H1 (cell line): Measurements from ENCODE around the gene SIK3. TPM values are rescaled to one million over a fixed set of nuclear protein-coding genes. Genes with fewer than 3 reads are reported as not detected.

Source experiments
- CTCF ChIA-PET: fragments of 300-600 bp; sonication (Branson Sonifier 250); formaldehyde crosslinking; loops from one replicate; lab custom pipeline; 2021; ENCODE audit not compliant: partially characterized antibody; lab: Charles Lee
- POLR2A ChIA-PET: fragments of 300-600 bp; sonication (Branson Sonifier 250); formaldehyde crosslinking; loops from one replicate; lab custom pipeline; 2021; ENCODE audit warnings: inconsistent platforms; ENCODE audit not compliant: partially characterized antibody; lab: Charles Lee
- DNase-seq, 2 experiments: peaks; one replicate each; pipeline versions ENCODE4 v3.0.0 to v3.0.0-alpha.2; 2010 to 2022; ENCODE audit warnings: low spot score in 2 of 2, low read depth in 1 of 2, mixed read lengths in 1 of 2
- FAIRE-seq: peaks from 2 replicates; lab custom pipeline; 2011; peaks lifted over from hg19 to GRCh38; lab: Jason Lieb, UNC
- H2AFZ ChIP-seq: 2 replicates; pipeline ENCODE4 v1.8.1; 2012; ENCODE audit warnings: low read length, inconsistent platforms
- H2AK5ac ChIP-seq: 2 replicates; pipeline ENCODE4 v1.6.1; 2013; ENCODE audit warnings: low read depth, low read length
- H2BK120ac ChIP-seq: replicated peaks from 2 replicates; pipeline ENCODE3; 2013; ENCODE audit warnings: low read depth, low read length, inconsistent platforms
- H2BK12ac ChIP-seq: 2 replicates; pipeline ENCODE4 v1.6.1; 2013; ENCODE audit warnings: low read depth, low read length
- H2BK15ac ChIP-seq: 2 replicates; pipeline ENCODE4 v1.6.1; 2013; ENCODE audit warnings: low read length
- H2BK20ac ChIP-seq: 2 replicates; pipeline ENCODE4 v1.6.1; 2013; ENCODE audit warnings: low read length
- H2BK5ac ChIP-seq: 2 replicates; pipeline ENCODE4 v1.6.1; 2013; ENCODE audit warnings: low read depth, low read length
- H3K14ac ChIP-seq: 2 replicates; pipeline ENCODE4 v1.6.1; 2013; ENCODE audit warnings: inconsistent platforms; ENCODE audit not compliant: insufficient read length
- H3K18ac ChIP-seq: 2 replicates; pipeline ENCODE4 v1.6.1; 2013; ENCODE audit warnings: low read length; ENCODE audit errors: extremely low read depth
- H3K23ac ChIP-seq: 2 replicates; pipeline ENCODE4 v1.6.1; 2013; ENCODE audit warnings: inconsistent platforms; ENCODE audit not compliant: insufficient read length
- H3K23me2 ChIP-seq: 2 replicates; pipeline ENCODE4 v1.6.1; 2013; ENCODE audit warnings: low read depth, low read length
- H3K27ac ChIP-seq: 2 replicates; pipeline ENCODE4 v1.6.1; 2011; ENCODE audit warnings: low read depth, low read length, inconsistent platforms
- H3K27me3 ChIP-seq, 4 experiments: replicated peaks in 1 of 4; 1 replicate in 1 of 4; 2 replicates in 3 of 4; pipeline versions ENCODE4 v1.6.1 to v1.8.1; 2011 to 2013; ENCODE audit warnings: low read length in 3 of 4, mild to moderate bottlenecking in 3 of 4, inconsistent platforms in 2 of 4, mixed read lengths in 2 of 4, moderate library complexity in 1 of 4; ENCODE audit not compliant: control insufficient read depth in 3 of 4, insufficient read depth in 3 of 4; ENCODE audit errors: extremely low read depth in 1 of 4
- H3K36me3 ChIP-seq, 4 experiments: 2 replicates each; pipeline versions ENCODE4 v1.6.1 to v1.8.1; 2011 to 2013; ENCODE audit warnings: mild to moderate bottlenecking in 4 of 4, low read length in 3 of 4, moderate library complexity in 2 of 4, control low read depth in 1 of 4, inconsistent platforms in 1 of 4; ENCODE audit not compliant: insufficient read depth in 4 of 4, control insufficient read depth in 2 of 4
- H3K4ac ChIP-seq: replicated peaks from 2 replicates; pipeline ENCODE3; 2013; ENCODE audit warnings: low read length, low read depth, mixed read lengths, inconsistent platforms; ENCODE audit not compliant: insufficient read length
- H3K4me1 ChIP-seq, 4 experiments: replicated peaks in 1 of 4; 1 replicate in 1 of 4; 2 replicates in 3 of 4; pipeline versions ENCODE4 v1.6.1 to v1.8.1; 2011 to 2013; ENCODE audit warnings: low read length in 3 of 4, inconsistent platforms in 2 of 4, mixed read lengths in 1 of 4; ENCODE audit not compliant: insufficient read depth in 4 of 4, control insufficient read depth in 3 of 4
- H3K4me2 ChIP-seq, 2 experiments: 2 replicates each; pipeline versions ENCODE4 v1.6.1 to v1.8.1; 2011 to 2013; ENCODE audit warnings: low read depth in 2 of 2, low read length in 2 of 2, control low read depth in 1 of 2, inconsistent platforms in 1 of 2, mild to moderate bottlenecking in 1 of 2; ENCODE audit not compliant: insufficient read depth in 1 of 2
- H3K4me3 ChIP-seq, 4 experiments: fragments of 200-600, 300-600 bp in 1 of 4; sonication (generic), shearing (Covaris generic), sonication (Bioruptor Twin) in 1 of 4; 2 replicates each; pipeline versions ENCODE4 v1.5.1 to v1.8.1; 2011 to 2016; ENCODE audit warnings: low read length in 4 of 4, low read depth in 3 of 4, control low read depth in 2 of 4, inconsistent platforms in 2 of 4, mild to moderate bottlenecking in 2 of 4, mixed read lengths in 1 of 4, moderate library complexity in 1 of 4; ENCODE audit not compliant: insufficient read depth in 2 of 4; ENCODE audit errors: extremely low read depth in 1 of 4
- H3K56ac ChIP-seq: replicated peaks from 2 replicates; pipeline ENCODE3; 2013; ENCODE audit warnings: low read depth, mild to moderate bottlenecking, mixed read lengths, low read length, inconsistent platforms; ENCODE audit not compliant: insufficient read length
- H3K79me1 ChIP-seq: 2 replicates; pipeline ENCODE4 v1.6.1; 2013; ENCODE audit warnings: low read depth, low read length, control low read depth
- H3K79me2 ChIP-seq, 2 experiments: 2 replicates each; pipeline versions ENCODE4 v1.6.1 to v1.8.1; 2012 to 2013; ENCODE audit warnings: low read length in 2 of 2, mild to moderate bottlenecking in 2 of 2, inconsistent platforms in 1 of 2; ENCODE audit not compliant: insufficient read depth in 2 of 2, control insufficient read depth in 1 of 2
- H3K9ac ChIP-seq, 4 experiments: replicated peaks in 1 of 4; 1 replicate in 1 of 4; 2 replicates in 3 of 4; pipeline versions ENCODE4 v1.6.1 to v1.8.1; 2011 to 2013; ENCODE audit warnings: low read depth in 3 of 4, low read length in 3 of 4, control low read depth in 2 of 4, mild to moderate bottlenecking in 2 of 4, moderate library complexity in 2 of 4, inconsistent platforms in 1 of 4; ENCODE audit errors: extremely low read depth in 1 of 4
- H3K9me3 ChIP-seq, 2 experiments: 2 replicates each; pipeline versions ENCODE4 v1.6.1 to v1.8.1; 2012 to 2013; ENCODE audit warnings: mild to moderate bottlenecking in 2 of 2, moderate library complexity in 2 of 2, control low read depth in 1 of 2, inconsistent platforms in 1 of 2, low read depth in 1 of 2, low read length in 1 of 2, mixed read lengths in 1 of 2; ENCODE audit not compliant: insufficient read depth in 2 of 2
- H4K20me1 ChIP-seq, 2 experiments: replicated peaks in 1 of 2; 2 replicates each; pipeline versions ENCODE3 to v1.8.1; 2011 to 2013; ENCODE audit warnings: inconsistent platforms in 2 of 2, low read length in 2 of 2, mild to moderate bottlenecking in 1 of 2; ENCODE audit not compliant: insufficient read depth in 2 of 2, control insufficient read depth in 1 of 2
- H4K5ac ChIP-seq: 2 replicates; pipeline ENCODE4 v1.6.1; 2013; ENCODE audit warnings: low read length, low read depth, mixed read lengths, inconsistent platforms; ENCODE audit not compliant: insufficient read length
- H4K8ac ChIP-seq: 2 replicates; pipeline ENCODE4 v1.8.0; 2013; ENCODE audit warnings: mild to moderate bottlenecking, moderate library complexity, low read length, inconsistent platforms; ENCODE audit not compliant: insufficient read depth; ENCODE audit errors: extremely low read depth
- H4K91ac ChIP-seq: replicated peaks from 2 replicates; pipeline ENCODE3; 2013; ENCODE audit warnings: low read length, mixed read lengths, inconsistent platforms; ENCODE audit not compliant: insufficient read length
- CHD2 ChIP-seq: IDR thresholded peaks from 2 replicates; pipeline ENCODE4 v1.6.1; 2012; ENCODE audit warnings: low read length, improper control_type of control experiment
- GTF2F1 ChIP-seq: IDR thresholded peaks from 2 replicates; pipeline ENCODE4 v1.6.1; 2012; ENCODE audit warnings: low read depth, low read length, improper control_type of control experiment, borderline replicate concordance
- KDM1A ChIP-seq: fragments of 200-600, 300-600 bp; sonication (generic); IDR thresholded peaks from 2 replicates; pipeline ENCODE4 v1.7.1; 2016; ENCODE audit warnings: mild to moderate bottlenecking, low read length, borderline replicate concordance
- NRF1 ChIP-seq: IDR thresholded peaks from 2 replicates; pipeline ENCODE4 v1.6.1; 2011; ENCODE audit warnings: mild to moderate bottlenecking, low read depth, low read length, improper control_type of control experiment
- SAP30 ChIP-seq: fragments of 300-600 bp; sonication (generic); IDR thresholded peaks from 2 replicates; pipeline ENCODE4 v1.7.1; 2012; ENCODE audit warnings: low read length, moderate library complexity, mild to moderate bottlenecking, inconsistent platforms; ENCODE audit not compliant: insufficient read depth, insufficient replicate concordance
- SUZ12 ChIP-seq: fragments of 200-600 bp; sonication (generic); IDR thresholded peaks from 2 replicates; pipeline ENCODE4 v1.6.1; 2012; ENCODE audit warnings: mild to moderate bottlenecking, inconsistent platforms, low read length, moderate library complexity, mixed read lengths
- TAF7 ChIP-seq: optimal IDR thresholded peaks from 2 replicates; pipeline ENCODE3; 2011; ENCODE audit warnings: low read depth, mild to moderate bottlenecking, inconsistent platforms, low read length, moderate library complexity, borderline replicate concordance
- WGBS, 2 experiments: shearing (Covaris generic) in 1 of 2; methylation state at CpG; one replicate each; pipeline versions ENCODE4 v1.1.6 to v1.1.7; 2013 to 2015; ENCODE audit warnings: low lambda C conversion rate in 2 of 2, mixed read lengths in 2 of 2, inconsistent platforms in 1 of 2, low coverage in 1 of 2, missing lambda C conversion rate in 1 of 2; ENCODE audit not compliant: insufficient replicate concordance in 2 of 2, insufficient coverage in 1 of 2, insufficient read length in 1 of 2; ENCODE audit errors: extremely low coverage in 1 of 2, missing lambda C conversion rate in 1 of 2; 5-methylcytosine and 5-hydroxymethylcytosine counted together
- polyA plus RNA-seq, 7 experiments: library from polyadenylated mRNA; depleted of rRNA in 3 of 7; stranded (reverse) in 5 of 7; unstranded in 2 of 7; fragments of >200 nt in 5 of 7; fragments of 200-250 nt in 2 of 7; gene quantifications; 1 replicate in 5 of 7; 2 replicates in 1 of 7; 4 replicates in 1 of 7; pipeline versions ENCODE4 v1.2.1 to v1.2.3, GENCODE V29; 2011 to 2013; ENCODE audit warnings: missing spikeins in 2 of 7, mixed read lengths in 2 of 7
- total RNA-seq: library from RNA; stranded (reverse); fragmentation: NEBNext Ultra II Directional; extraction: Animal tissue kit (Norgen Biotek cat#: 25700); gene quantifications from 2 replicates; pipeline ENCODE4 v1.2.1, GENCODE V29; 2021
- TF ChIP-seq, protein P1 (sequence below), 3 experiments: IDR thresholded peaks; 1 replicate in 2 of 3; 2 replicates in 1 of 3; pipeline versions ENCODE4 v1.5.1 to v1.6.1; 2011; ENCODE audit warnings: low read length in 3 of 3, mild to moderate bottlenecking in 3 of 3, inconsistent platforms in 2 of 3, low read depth in 1 of 3, moderate library complexity in 1 of 3; ENCODE audit not compliant: insufficient read depth in 1 of 3; ENCODE audit errors: control extremely low read depth in 1 of 3

Gene SIK3
- total and polyA plus RNA-seq, 2 of the 8 experiments (the other 6 are each of a cell fraction or from before 2014, with no cell fraction given), result 19.9 to 32.1 TPM

- TF ChIP-seq CHD2 (no peak), KDM1A (no peak), TAF7 (no peak), SAP30 (no peak), GTF2F1 (no peak), SUZ12 (no peak), NRF1 (no peak)
- TF ChIP-seq, protein P1, sequence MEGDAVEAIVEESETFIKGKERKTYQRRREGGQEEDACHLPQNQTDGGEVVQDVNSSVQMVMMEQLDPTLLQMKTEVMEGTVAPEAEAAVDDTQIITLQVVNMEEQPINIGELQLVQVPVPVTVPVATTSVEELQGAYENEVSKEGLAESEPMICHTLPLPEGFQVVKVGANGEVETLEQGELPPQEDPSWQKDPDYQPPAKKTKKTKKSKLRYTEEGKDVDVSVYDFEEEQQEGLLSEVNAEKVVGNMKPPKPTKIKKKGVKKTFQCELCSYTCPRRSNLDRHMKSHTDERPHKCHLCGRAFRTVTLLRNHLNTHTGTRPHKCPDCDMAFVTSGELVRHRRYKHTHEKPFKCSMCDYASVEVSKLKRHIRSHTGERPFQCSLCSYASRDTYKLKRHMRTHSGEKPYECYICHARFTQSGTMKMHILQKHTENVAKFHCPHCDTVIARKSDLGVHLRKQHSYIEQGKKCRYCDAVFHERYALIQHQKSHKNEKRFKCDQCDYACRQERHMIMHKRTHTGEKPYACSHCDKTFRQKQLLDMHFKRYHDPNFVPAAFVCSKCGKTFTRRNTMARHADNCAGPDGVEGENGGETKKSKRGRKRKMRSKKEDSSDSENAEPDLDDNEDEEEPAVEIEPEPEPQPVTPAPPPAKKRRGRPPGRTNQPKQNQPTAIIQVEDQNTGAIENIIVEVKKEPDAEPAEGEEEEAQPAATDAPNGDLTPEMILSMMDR (IDR thresholded peaks at IDR 0.05; ENCODE audit: control extremely low read depth in 1 of 3, insufficient read depth in 1 of 3, low read depth in 1 of 3, low read length in 3 of 3), result no peak
- TF ChIP-seq, all 59 proteins: peak for 0
- Histone ChIP-seq H3K79me2 (no peaks in the 10 kb centered on the region), H4K20me1 (no peaks in the 10 kb centered on the region), H3K36me3 (no peaks in the 10 kb centered on the region; a peak in 2 of 8 replicates), H3K4me2 (no peak overlapping the region), H2BK12ac (no peak overlapping the region), H3K4me1 (no peaks in the 10 kb centered on the region), H3K14ac (no peak overlapping the region), H4K91ac (no peak overlapping the region), H2BK20ac (no peak overlapping the region), H3K4me3 (no peak overlapping the region), H3K79me1 (no peaks in the 10 kb centered on the region), H3K18ac (no peak overlapping the region), H3K23me2 (no peaks in the 10 kb centered on the region), H3K9ac (no peak overlapping the region), H4K5ac (no peak overlapping the region), H3K27ac (no peak overlapping the region), H3K56ac (no peak overlapping the region), H4K8ac (no peak overlapping the region), H3K4ac (no peak overlapping the region), H2BK15ac (no peak overlapping the region), H3K9me3 (peaks cover 0 to 3% of the 10 kb centered on the region in 2 experiments; a peak in 1 of 4 replicates), H2AK5ac (no peak overlapping the region), H2BK120ac (no peak overlapping the region), H2BK5ac (no peak overlapping the region), H3K27me3 (no peaks in the 10 kb centered on the region), H2AFZ (no peak overlapping the region), H3K23ac (no peak overlapping the region)
- 85% methylated on average over 2 of the region's 2 CpGs; no CpG with 5 or more reads in 1 of the 2 experiments for WGBS, 2 experiments
- no peak for DNase-seq
- CTCF ChIA-PET, result interaction anchor here (1.0 to 2.0 kb wide), 6 partner anchors 8 to 204 kb away, joined by 3 to 7 read pairs (median 3); no protein-coding TSS in a partner anchor
- POLR2A ChIA-PET, result interaction anchor here (0.7 to 1.0 kb wide), 2 partner anchors 13 to 242 kb away, joined by 3 read pairs; partner anchors contain the start of gene PAFAH1B2
- FAIRE-seq, result no peak
These were observed 196.1 kb downstream of the SIK3 start for GRCh38 chr11:116901964-116902688.
